A673 (cell line): ENCODE data around the gene FBXL15. TPM values are rescaled to one million over a fixed set of nuclear protein-coding genes. Genes with fewer than 3 reads are reported as not detected.

Source experiments
- BruUV-seq: library from RNA; stranded (reverse); fragments of 400-500 nt; replicated peaks from 2 replicates; lab custom pipeline; 2021; lab: Mats Ljungman, UMichigan
- CTCF ChIA-PET: fragments of 300-600 bp; sonication (Branson Sonifier 250); formaldehyde crosslinking; loops from one replicate; lab custom pipeline; 2022; ENCODE audit warnings: antibody characterized with exemption; lab: Charles Lee
- POLR2A ChIA-PET: fragments of 300-600 bp; sonication (Branson Sonifier 250); formaldehyde crosslinking; loops from one replicate; lab custom pipeline; 2022; ENCODE audit warnings: antibody characterized with exemption; ENCODE audit not compliant: low non-redundant PET; lab: Charles Lee
- DNase-seq: peaks from one replicate; pipeline ENCODE4 v3.0.0-alpha.2; 2015; ENCODE audit warnings: low spot score
- H3K27ac ChIP-seq: fragments of 200-600 bp; sonication (generic); 2 replicates; pipeline ENCODE4 v1.5.1; 2016; ENCODE audit warnings: mixed run types, low read depth, mild to moderate bottlenecking, mixed read lengths, antibody characterized with exemption, low read length; ENCODE audit not compliant: poor library complexity, severe bottlenecking
- H3K27me3 ChIP-seq: fragments of 200-600 bp; sonication (generic); replicated peaks from 2 replicates; pipeline ENCODE4 v1.6.1; 2017; ENCODE audit warnings: mixed run types, low read depth, mild to moderate bottlenecking, mixed read lengths, antibody characterized with exemption, low read length; ENCODE audit not compliant: insufficient read depth, poor library complexity
- H3K36me3 ChIP-seq: fragments of 200-600 bp; sonication (generic); 2 replicates; pipeline ENCODE4 v1.6.1; 2016; ENCODE audit warnings: mixed run types, mild to moderate bottlenecking, mixed read lengths, antibody characterized with exemption, low read length; ENCODE audit not compliant: insufficient read depth, poor library complexity, severe bottlenecking
- H3K4me1 ChIP-seq: fragments of 200-600 bp; sonication (generic); 2 replicates; pipeline ENCODE4 v1.6.1; 2017; ENCODE audit warnings: mixed run types, mild to moderate bottlenecking, mixed read lengths, antibody characterized with exemption, low read length; ENCODE audit not compliant: insufficient read depth, poor library complexity, severe bottlenecking
- H3K4me3 ChIP-seq: fragments of 200-600 bp; sonication (generic); 2 replicates; pipeline ENCODE4 v1.5.1; 2016; ENCODE audit warnings: low read depth, mixed run types, mild to moderate bottlenecking, mixed read lengths, low read length; ENCODE audit not compliant: poor library complexity, severe bottlenecking
- H3K9me3 ChIP-seq: fragments of 200-600 bp; sonication (generic); 2 replicates; pipeline ENCODE4 v1.6.1; 2016; ENCODE audit warnings: mixed run types, low read depth, mild to moderate bottlenecking, mixed read lengths, antibody characterized with exemption, low read length; ENCODE audit not compliant: poor library complexity, severe bottlenecking
- EZH2 ChIP-seq: fragments of 200-600 bp; sonication (generic); IDR thresholded peaks from 2 replicates; pipeline ENCODE4 v1.6.1; 2017; ENCODE audit warnings: borderline replicate concordance, low read depth, mild to moderate bottlenecking, mixed read lengths, antibody characterized with exemption, low read length; ENCODE audit not compliant: poor library complexity, severe bottlenecking
- intact Hi-C: fragments of 100-400 bp; cut with micrococcal nuclease; formaldehyde crosslinking; loops from one replicate; pipeline ENCODE4 v1.10.0; 2022; ENCODE audit not compliant: unreplicated experiment
- total RNA-seq: library from RNA; stranded (reverse); gene quantifications from 2 replicates; pipeline ENCODE4 v1.2.3, GENCODE V29; 2021
- TF ChIP-seq, protein P1 (sequence below): fragments of 300-800, 200-600 bp; sonication (generic); conservative IDR thresholded peaks from 2 replicates; pipeline ENCODE4 v1.5.1; 2017; ENCODE audit warnings: low read depth, mild to moderate bottlenecking, antibody characterized with exemption, low read length, moderate library complexity, mixed read lengths

FBXL15 gene
- total RNA-seq, 1 experiment from 2014 or later, result 8.9 TPM

DNA sequence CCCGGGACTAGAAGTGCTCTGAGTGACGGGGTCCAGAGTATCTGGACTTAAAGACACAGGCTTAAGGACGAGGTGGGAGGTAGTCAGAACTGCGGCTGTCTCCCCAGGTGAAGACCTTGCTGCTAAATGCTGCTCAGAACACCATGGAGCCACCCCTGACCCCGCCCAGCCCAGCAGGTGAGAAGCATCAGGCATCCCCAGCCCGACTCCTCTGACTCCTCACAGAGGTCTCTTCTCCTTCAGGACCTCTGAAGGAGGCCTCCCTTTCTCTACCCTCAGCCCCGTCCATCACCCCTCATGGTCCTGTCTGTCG is 19.3 kb upstream of the FBXL15 start:
- ChIA-PET CTCF (interaction anchor here (1.7 kb wide), 1 partner anchor 9 kb away, joined by 3 read pairs; no protein-coding TSS in a partner anchor), POLR2A (no interaction called here)
- no peaks in the 10 kb centered on the region for H3K36me3 ChIP-seq
- no peaks in the 10 kb centered on the region for H3K27me3 ChIP-seq
- TF ChIP-seq, protein P1, sequence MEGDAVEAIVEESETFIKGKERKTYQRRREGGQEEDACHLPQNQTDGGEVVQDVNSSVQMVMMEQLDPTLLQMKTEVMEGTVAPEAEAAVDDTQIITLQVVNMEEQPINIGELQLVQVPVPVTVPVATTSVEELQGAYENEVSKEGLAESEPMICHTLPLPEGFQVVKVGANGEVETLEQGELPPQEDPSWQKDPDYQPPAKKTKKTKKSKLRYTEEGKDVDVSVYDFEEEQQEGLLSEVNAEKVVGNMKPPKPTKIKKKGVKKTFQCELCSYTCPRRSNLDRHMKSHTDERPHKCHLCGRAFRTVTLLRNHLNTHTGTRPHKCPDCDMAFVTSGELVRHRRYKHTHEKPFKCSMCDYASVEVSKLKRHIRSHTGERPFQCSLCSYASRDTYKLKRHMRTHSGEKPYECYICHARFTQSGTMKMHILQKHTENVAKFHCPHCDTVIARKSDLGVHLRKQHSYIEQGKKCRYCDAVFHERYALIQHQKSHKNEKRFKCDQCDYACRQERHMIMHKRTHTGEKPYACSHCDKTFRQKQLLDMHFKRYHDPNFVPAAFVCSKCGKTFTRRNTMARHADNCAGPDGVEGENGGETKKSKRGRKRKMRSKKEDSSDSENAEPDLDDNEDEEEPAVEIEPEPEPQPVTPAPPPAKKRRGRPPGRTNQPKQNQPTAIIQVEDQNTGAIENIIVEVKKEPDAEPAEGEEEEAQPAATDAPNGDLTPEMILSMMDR, result no peak
- no peak for TF ChIP-seq EZH2
- H3K4me3 ChIP-seq, result no peak overlapping the region
- H3K9me3 ChIP-seq, result no peaks in the 10 kb centered on the region
- no TSS peak for BruUV-seq
- no peak overlapping the region for H3K27ac ChIP-seq
- intact Hi-C loops, result no loop called here
- no peak for DNase-seq
- peaks cover 4% of the 10 kb centered on the region for H3K4me1 ChIP-seq

DNA sequence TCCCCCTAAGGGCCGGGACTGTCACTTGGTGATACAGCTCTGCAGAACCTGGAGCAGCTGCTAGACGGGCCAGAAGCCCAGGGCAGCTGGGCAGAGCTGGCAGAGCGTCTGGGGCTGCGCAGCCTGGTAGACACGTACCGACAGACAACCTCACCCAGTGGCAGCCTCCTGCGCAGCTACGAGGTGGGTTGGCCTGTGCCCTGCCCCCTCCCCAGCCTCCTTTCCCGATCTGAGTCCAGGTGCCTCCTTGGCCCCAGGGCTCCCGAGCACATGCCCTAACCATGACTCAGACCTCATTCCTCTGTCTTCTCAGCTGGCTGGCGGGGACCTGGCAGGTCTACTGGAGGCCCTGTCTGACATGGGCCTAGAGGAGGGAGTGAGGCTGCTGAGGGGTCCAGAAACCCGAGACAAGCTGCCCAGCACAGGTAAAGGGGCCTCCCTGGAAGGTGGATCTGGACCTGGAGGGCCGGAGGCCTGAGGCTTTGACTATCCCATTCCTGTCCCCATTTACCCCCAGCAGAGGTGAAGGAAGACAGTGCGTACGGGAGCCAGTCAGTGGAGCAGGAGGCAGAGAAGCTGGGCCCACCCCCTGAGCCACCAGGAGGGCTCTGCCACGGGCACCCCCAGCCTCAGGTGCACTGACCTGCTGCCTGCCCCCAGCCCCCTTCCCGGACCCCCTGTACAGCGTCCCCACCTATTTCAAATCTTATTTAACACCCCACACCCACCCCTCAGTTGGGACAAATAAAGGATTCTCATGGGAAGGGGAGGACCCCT is 18.7 kb upstream of the FBXL15 start:
- Histone ChIP-seq H3K9me3 (no peaks in the 10 kb centered on the region), H3K27me3 (no peaks in the 10 kb centered on the region), H3K36me3 (no peaks in the 10 kb centered on the region), H3K4me1 (peaks cover 4% of the 10 kb centered on the region), H3K27ac (no peak overlapping the region), H3K4me3 (no peak overlapping the region)
- no TSS peak for BruUV-seq
- TF ChIP-seq, protein P1, result no peak
- DNase-seq, result no peak
- CTCF ChIA-PET, result interaction anchor here (1.1 kb wide), 1 partner anchor 175 kb away, joined by 3 read pairs; no protein-coding TSS in a partner anchor
- POLR2A ChIA-PET, result interaction anchor here (0.6 kb wide), 1 partner anchor 12 kb away, joined by 4 read pairs; no protein-coding TSS in a partner anchor
- intact Hi-C loops, result no loop called here

GRCh38 chr10:102402512-102402896 is 18.1 kb upstream of the FBXL15 start:
- ChIA-PET CTCF (interaction anchor here (1.1 to 1.3 kb wide), 2 partner anchors 172 to 176 kb away, joined by 3 to 7 read pairs; no protein-coding TSS in a partner anchor), POLR2A (interaction anchor here (0.6 kb wide), 1 partner anchor 11 kb away, joined by 4 read pairs; no protein-coding TSS in a partner anchor)
- intact Hi-C loops, result no loop called here
- Histone ChIP-seq H3K9me3 (no peaks in the 10 kb centered on the region), H3K4me1 (peaks cover 4% of the 10 kb centered on the region), H3K27me3 (no peaks in the 10 kb centered on the region), H3K27ac (no peak overlapping the region), H3K4me3 (no peak overlapping the region), H3K36me3 (no peaks in the 10 kb centered on the region)
- BruUV-seq, result no TSS peak
- DNase-seq, result no peak
- TF ChIP-seq, protein P1, result no peak
- TF ChIP-seq EZH2, result no peak
